Duodenal mucosa (tissue), 2 donors: ENCODE data around the gene SMIM13.

Source experiments
- H3K27ac ChIP-seq: one replicate; pipeline ENCODE4 v1.7.0; 2013; ENCODE audit warnings: low read depth, low read length
- H3K27me3 ChIP-seq, 2 donors: one replicate each; pipeline ENCODE4 v1.7.0; 2013; ENCODE audit warnings: low read length in 2 of 2, control low read depth in 1 of 2; ENCODE audit not compliant: insufficient read depth in 2 of 2, control insufficient read depth in 1 of 2
- H3K36me3 ChIP-seq, 2 donors: one replicate each; pipeline ENCODE4 v1.7.0; 2013; ENCODE audit warnings: low read length in 2 of 2, control low read depth in 1 of 2; ENCODE audit not compliant: insufficient read depth in 2 of 2, control insufficient read depth in 1 of 2
- H3K4me1 ChIP-seq, 2 donors: one replicate each; pipeline ENCODE4 v1.7.0; 2013; ENCODE audit warnings: low read length in 2 of 2, control low read depth in 1 of 2; ENCODE audit not compliant: insufficient read depth in 2 of 2, control insufficient read depth in 1 of 2
- H3K4me3 ChIP-seq, 2 donors: one replicate each; pipeline ENCODE4 v1.7.0; 2013; ENCODE audit warnings: low read length in 2 of 2, low read depth in 1 of 2
- H3K9ac ChIP-seq, 2 donors: one replicate each; pipeline ENCODE4 v1.7.0; 2013; ENCODE audit warnings: low read length in 2 of 2, low read depth in 1 of 2
- H3K9me3 ChIP-seq, 2 donors: one replicate each; pipeline ENCODE4 v1.7.0; 2013; ENCODE audit warnings: low read length in 2 of 2, control low read depth in 1 of 2; ENCODE audit not compliant: control insufficient read depth in 1 of 2

The SMIM13 gene

DNA sequence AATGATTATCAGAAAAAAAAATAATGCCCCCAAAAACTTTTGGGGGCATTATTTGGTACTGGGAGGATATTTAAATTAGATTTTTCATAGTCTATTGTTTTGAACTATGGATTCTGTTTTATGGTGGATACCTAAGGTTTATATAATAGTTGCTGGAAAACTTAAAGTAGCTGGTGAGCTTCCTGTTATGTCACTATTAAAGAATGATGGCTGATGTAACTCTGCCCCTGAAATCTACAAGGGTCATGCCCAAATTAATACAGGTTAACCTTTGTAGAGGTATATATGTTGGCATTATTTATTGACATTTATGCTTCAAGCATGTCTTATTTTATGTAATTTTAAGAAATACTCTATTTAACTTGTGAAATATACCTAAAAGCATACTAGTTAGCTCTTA lies 43.2 kb downstream of the SMIM13 start:
- H3K4me1 ChIP-seq = no peaks in the 10 kb centered on the region
- peaks cover 0 to 16% of the 10 kb centered on the region in 2 donors for H3K36me3 ChIP-seq
- H3K4me3 ChIP-seq = no peak overlapping the region
- no peaks in the 10 kb centered on the region for H3K27me3 ChIP-seq
- no peaks in the 10 kb centered on the region for H3K9me3 ChIP-seq
- no peak overlapping the region for H3K27ac ChIP-seq
- no peak overlapping the region for H3K9ac ChIP-seq

DNA sequence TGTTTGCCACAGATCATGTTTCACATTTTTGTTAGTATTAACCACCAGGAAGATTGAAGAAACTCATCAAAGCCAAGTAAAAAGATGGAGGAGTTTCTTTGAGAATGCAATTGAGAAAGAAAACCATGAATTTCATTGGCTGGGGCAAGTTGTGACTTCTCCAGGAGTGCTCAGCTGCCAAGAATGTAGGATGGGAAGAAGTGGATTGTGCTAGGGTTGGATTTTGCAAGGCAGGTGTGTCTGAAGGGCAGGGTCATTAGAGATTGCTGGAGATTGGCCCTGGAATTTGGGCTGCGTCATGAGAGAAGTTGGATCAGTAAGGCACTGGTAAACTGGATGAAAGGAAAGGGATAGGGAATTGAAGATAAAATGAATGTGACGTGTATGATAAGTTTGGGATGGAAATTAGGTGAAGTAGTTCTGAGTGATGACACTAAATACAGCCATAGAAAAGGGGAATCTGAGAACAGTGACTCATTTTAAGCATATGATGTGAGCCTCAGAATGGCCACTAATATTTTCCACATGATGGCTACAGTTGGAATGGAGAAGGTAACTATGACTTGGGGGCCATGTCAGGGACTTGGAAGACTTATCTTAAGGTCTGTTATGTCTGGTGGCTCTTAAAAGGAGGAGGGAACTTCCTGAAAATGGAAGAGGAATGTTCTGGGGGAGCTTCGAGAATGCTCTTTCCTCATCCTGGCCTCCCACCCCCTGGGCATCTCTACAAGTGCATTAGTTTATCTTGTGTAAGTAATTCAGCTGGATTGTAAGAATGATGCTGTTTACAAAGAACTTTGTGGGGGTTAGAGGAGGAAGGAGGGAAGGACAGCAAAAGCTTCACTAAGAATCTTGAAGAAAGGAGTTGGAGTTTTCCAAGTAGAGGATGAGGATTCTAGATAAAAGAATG lies 45.7 kb downstream of the SMIM13 start:
- H3K4me3 ChIP-seq = no peak overlapping the region
- no peaks in the 10 kb centered on the region for H3K4me1 ChIP-seq
- H3K27me3 ChIP-seq = no peaks in the 10 kb centered on the region
- H3K9ac ChIP-seq = no peak overlapping the region
- H3K27ac ChIP-seq = no peak overlapping the region
- no peaks in the 10 kb centered on the region for H3K9me3 ChIP-seq
- peaks cover 0 to 16% of the 10 kb centered on the region in 2 donors for H3K36me3 ChIP-seq

DNA sequence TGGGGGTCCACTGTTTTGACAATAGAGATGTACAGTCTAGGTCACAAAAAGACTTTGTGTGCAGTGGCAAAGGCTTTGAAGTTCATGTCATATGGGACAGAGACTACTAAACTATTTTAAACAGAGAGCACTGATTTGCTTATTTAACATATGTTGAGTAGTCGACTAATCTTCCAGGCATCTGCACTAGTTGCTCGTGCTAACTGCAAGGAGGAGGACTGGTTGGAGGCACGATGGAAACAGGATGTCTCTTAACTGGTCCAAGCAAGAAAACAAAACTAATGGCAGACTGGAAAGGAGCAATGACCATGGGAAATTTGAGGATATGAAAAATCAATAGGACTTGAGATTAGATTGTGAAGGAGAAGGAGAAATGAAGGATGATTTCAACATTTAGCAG lies 46.4 kb downstream of the SMIM13 start:
- no peak overlapping the region for H3K9ac ChIP-seq
- no peak overlapping the region for H3K27ac ChIP-seq
- no peak overlapping the region for H3K4me3 ChIP-seq
- no peaks in the 10 kb centered on the region for H3K27me3 ChIP-seq
- H3K36me3 ChIP-seq = peaks cover 0 to 10% of the 10 kb centered on the region in 2 donors
- H3K4me1 ChIP-seq = no peaks in the 10 kb centered on the region
- H3K9me3 ChIP-seq = no peaks in the 10 kb centered on the region

DNA sequence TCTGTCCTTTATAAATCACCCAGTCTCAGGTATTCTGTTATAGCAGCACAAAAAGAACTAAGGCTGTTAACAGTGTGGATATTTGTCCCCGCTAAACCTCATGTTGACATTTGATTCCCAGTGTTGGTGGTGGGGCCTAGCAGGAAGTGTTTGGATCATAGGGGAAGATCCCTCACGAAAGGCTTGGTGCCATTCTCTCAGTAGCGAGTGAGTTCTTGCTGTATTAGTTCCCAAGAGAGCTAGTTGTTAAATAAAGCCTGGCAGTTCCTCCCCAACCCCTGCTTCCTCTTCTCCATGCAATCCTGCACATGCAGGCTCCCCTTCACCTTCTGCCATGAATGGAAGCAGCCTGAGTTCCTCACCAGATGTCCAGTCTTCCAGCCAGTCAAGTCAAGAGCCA lies 47.7 kb downstream of the SMIM13 start:
- Histone ChIP-seq H3K4me3 (no peak overlapping the region), H3K4me1 (no peaks in the 10 kb centered on the region), H3K27me3 (no peaks in the 10 kb centered on the region), H3K27ac (no peak overlapping the region), H3K36me3 (no peaks in the 10 kb centered on the region), H3K9me3 (no peaks in the 10 kb centered on the region), H3K9ac (no peak overlapping the region)

DNA sequence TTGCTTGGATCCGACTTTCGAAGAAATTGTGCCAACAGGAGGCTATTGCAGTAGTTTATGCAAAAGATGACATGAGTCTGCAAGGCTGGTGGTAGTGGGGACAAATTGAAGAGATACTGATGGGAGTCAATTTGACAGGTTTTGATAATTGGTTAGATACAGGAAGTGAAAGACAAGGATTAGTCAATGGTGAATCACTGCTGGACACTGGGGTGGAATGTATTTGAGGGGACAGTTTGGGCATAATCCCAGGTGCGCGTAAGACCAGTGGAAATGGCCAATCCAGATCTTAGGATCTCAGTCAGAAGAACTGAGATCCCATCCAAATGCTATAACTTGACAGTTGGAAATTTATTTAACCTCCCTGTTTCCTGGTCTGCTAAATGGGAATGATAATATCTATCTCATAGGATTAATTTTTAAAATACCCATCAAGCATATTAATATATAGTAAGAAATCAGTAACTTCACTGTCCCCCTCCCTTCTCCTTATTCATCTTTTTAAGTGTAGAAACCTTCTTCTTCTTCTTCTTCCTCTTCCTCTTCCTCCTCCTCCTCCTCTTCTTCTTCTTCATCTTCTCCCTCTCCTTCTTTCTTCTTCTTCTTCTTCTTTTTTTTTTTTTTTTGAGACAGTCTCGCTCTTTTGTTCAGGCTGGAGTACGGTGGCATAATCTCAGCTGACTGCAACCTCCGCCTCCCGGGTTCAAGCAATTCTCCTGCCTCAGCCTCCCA lies 48.8 kb downstream of the SMIM13 start:
- no peak overlapping the region for H3K27ac ChIP-seq
- no peaks in the 10 kb centered on the region for H3K4me1 ChIP-seq

DNA sequence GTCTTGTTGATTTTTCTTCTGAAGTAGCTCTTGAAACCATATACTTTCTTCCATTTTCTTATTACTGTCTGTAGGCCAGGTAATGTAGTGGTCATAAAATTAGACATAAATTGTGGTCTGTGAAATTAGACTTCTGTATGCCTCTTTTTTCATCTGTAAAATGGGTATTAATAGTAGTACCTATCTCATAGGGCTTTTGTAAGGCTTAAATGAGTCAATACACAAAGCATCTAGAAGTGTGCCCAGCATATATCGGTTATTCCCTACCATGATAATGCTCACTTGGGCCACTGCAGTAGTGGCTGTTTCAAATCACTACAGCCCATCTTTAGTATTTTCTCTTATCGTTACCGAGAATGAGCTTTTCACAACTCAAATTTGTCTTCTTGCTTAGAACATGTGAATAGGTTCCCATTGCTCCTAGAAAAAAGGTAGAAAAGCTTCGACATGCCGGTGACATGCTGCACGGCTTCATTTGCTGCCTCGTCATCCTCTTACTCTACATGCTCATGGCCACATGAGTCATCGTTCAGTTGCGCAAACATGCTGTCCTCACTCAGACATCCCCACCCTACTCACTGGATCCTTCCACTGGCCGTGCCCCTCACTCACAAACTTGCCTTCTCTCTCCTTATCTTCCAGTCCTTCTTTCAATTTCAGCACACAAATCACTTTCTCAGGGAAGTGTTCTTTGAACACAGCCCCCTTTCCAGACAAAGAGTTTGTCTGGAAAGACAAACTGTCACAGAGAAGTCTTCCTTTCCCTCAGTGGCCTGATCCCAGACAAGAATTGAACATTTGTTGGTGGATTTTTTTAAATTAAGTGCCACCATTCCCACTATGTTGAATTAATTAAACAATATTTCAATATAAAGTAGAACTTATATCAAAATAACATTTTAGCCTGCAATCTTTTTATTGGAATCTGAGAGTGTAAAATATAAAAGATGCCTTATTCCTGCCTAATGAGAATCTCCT lies 50.0 kb downstream of the SMIM13 start:
- Histone ChIP-seq H3K36me3 (no peaks in the 10 kb centered on the region), H3K4me3 (no peak overlapping the region), H3K9ac (no peak overlapping the region), H3K4me1 (no peaks in the 10 kb centered on the region), H3K27ac (no peak overlapping the region), H3K27me3 (no peaks in the 10 kb centered on the region), H3K9me3 (no peaks in the 10 kb centered on the region)

More for the DNA sequence above, 48.8 kb downstream of the SMIM13 start:
- H3K9me3 ChIP-seq = no peaks in the 10 kb centered on the region
- H3K36me3 ChIP-seq = no peaks in the 10 kb centered on the region
- H3K27me3 ChIP-seq = no peaks in the 10 kb centered on the region
- H3K4me3 ChIP-seq = no peak overlapping the region
- H3K9ac ChIP-seq = no peak overlapping the region

DNA sequence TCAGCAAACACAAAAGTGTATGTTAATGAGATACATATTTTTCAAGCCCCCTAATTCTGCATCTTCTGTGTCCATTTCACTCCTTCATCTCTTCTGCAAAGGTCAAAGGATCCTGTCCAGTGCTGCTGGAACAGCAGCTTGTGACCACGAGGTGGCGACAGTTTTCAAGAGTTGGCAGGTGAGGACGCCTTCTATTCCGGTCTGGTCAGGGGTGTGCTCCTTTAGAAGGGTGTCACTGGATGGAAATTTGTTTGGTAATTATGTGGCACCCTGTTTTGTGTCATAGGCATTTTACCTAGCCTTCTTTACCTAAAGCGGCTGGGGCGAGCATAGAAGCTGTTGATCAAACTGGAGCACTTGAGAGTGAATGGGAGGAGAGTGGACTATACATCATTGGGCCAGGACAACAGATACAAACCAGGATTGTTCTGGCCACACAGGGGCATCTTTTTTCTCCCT lies 50.8 kb downstream of the SMIM13 start:
- no peak overlapping the region for H3K9ac ChIP-seq
- no peaks in the 10 kb centered on the region for H3K36me3 ChIP-seq
- no peak overlapping the region for H3K4me3 ChIP-seq
- no peaks in the 10 kb centered on the region for H3K27me3 ChIP-seq
- no peaks in the 10 kb centered on the region for H3K9me3 ChIP-seq
- no peaks in the 10 kb centered on the region for H3K4me1 ChIP-seq
- H3K27ac ChIP-seq = no peak overlapping the region

DNA sequence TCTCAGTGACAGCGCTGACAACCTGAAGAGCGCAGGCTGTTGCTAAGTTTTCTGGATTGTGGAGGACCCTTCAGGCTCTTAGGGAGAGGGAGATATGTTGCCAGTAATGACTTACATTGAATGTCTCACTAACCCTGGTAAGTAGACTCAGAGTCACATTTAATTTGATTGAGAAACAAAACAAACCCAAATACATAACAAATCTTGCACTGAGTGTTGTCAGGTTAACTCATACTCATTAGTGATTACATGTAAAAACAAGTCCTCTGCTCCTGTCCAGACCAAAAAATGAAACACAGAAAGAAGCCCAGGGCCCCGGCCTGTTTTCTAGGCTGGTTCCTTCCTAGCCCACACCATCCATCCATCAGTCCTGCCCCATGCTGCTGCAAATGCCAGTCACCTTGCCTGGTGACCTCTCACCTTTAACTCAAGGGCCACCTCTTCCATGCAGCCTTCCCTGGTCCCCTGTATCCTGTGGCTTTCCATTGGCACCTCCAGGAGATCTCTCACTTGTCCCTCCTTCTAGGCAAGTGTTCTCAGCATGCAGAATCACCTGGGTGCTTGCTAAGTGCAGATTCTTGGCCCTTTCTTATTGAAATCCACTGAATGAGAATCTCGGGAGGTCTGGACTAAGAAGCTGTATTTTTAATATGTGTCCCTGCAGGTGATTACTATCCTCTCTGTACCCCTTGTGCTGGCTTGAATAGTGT lies 52.6 kb downstream of the SMIM13 start:
- no peak overlapping the region for H3K27ac ChIP-seq
- no peak overlapping the region for H3K9ac ChIP-seq
- H3K27me3 ChIP-seq = no peaks in the 10 kb centered on the region
- no peaks in the 10 kb centered on the region for H3K4me1 ChIP-seq
- H3K9me3 ChIP-seq = no peaks in the 10 kb centered on the region
- H3K4me3 ChIP-seq = no peak overlapping the region
- no peaks in the 10 kb centered on the region for H3K36me3 ChIP-seq

DNA sequence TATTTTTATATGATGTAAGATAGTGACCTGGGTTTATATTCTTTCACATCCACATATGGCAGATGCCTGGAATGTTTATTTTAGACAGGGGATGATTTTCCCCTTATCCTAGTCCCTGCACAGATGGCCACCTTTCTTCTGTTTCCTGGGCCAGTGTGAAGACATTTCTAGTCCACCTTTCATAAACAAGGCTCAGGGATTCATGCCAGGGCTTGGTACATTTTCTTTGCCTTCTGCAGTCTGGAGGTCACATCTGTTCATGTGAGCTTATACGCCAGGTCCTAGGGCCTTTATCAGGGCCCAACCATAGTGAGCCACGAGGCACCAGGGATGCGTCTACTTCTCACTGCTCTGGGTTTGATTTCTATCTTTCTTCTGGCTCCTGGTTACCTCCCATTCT lies 55.9 kb downstream of the SMIM13 start:
- Histone ChIP-seq H3K9ac (no peak overlapping the region), H3K9me3 (no peaks in the 10 kb centered on the region), H3K27me3 (no peaks in the 10 kb centered on the region), H3K4me3 (no peak overlapping the region), H3K27ac (no peak overlapping the region), H3K4me1 (no peaks in the 10 kb centered on the region), H3K36me3 (no peaks in the 10 kb centered on the region)
